ENCODE results near the gene TTC28.

GRCh38 chr22:27959335-27960090 is 720.1 kb downstream of the TTC28 start:
- TF ChIP-seq CTCF (IDR thresholded peaks at IDR 0.05; ENCODE audit: poor library complexity, severe bottlenecking) (no peak), EZH2 (IDR thresholded peaks at IDR 0.05; ENCODE audit: borderline replicate concordance, insufficient read depth, low read length, poor library complexity, severe bottlenecking) (no peak), MXI1 (conservative IDR thresholded peaks at IDR 0.05; ENCODE audit: poor library complexity, severe bottlenecking) (no peak), EP300 (conservative IDR thresholded peaks at IDR 0.05; ENCODE audit: poor library complexity, severe bottlenecking) (no peak)

Data from neural cell (in vitro differentiated cells).